Glomerular visceral epithelial cell (primary cell): ENCODE measurements around the gene AK1.
"Not testable (repeated sequence)": the region's sequence is repeated elsewhere in the genome, so short reads cannot be mapped to it uniquely, and the experiment has no call there.

Experiments
- DNase-seq: peaks from one replicate; pipeline ENCODE4 v3.0.0-alpha.2; 2016; ENCODE audit errors: extremely low spot score

AK1 gene

DNA sequence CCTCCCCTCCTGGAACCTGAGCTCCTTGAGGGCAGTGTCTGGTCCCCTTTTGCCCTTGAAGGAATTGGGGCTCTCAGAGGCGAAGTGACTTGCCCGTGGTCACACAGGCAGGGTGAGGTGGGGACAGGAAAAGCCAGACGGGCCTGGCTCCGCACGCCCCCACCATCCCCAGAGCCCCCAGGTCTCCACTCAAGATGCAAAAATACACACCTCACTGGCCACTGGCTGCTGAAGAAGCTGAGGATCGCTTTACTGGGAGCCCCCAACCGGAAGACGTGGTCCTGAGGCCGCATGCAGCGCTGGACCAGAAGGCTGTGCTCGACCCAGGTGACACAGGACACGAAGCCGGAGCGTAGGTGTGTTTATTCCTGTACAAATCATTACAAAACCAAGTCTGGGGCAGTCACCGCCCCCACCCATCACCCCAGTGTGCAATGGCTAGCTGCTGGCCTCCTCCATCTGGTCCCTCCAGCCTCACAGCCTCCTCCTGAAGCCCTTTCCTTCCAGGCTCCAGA lies 7.6 kb upstream of the AK1 start:
- no peak for DNase-seq

DNA sequence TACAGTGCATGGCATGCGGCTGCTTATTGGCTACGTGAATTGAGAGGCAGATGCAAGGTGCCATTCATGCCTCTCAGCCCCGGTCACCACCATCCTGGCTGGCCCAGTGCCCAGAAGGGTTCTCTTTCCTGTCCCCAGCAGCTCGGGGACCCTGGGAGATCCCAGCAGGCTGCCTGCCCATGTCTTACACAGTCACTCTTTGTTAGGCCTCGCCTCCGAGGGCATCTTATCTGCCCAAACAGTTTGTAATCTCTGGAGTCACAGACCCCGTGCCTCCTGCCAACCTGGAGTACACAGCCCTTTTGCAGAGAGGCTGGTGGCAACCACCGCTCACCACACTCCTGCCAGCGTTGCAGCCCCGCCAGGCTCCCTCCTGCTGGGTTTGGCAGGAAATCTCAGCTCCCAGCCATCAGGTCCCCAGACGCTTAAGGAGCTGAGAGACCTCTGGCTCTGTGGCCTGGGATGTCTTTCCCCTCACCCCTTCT lies 7.0 kb upstream of the AK1 start:
- no peak for DNase-seq

GRCh38 chr9:127883959-127884358 lies 6.5 kb upstream of the AK1 start:
- no peak for DNase-seq

DNA sequence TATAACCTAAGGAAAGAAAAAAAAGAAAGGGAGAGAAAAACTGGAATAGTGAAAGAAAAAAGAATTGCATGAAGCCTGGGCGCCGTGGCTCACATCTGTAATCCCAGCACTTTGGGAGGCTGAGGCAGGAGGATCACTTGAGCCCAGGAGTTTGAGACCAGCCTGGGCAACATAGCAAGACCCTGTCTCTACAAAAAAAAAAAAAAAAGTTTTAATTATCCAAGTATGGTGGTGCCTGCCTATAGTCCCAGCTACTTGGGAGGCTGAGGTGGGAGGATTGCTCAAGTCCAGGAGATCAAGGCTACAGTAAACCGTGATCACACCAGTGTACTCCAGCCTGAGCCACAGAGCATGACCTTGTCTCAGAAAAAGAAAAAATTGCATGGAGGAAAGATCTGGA lies 4.2 kb upstream of the AK1 start:
- not testable (repeated sequence) for DNase-seq

DNA sequence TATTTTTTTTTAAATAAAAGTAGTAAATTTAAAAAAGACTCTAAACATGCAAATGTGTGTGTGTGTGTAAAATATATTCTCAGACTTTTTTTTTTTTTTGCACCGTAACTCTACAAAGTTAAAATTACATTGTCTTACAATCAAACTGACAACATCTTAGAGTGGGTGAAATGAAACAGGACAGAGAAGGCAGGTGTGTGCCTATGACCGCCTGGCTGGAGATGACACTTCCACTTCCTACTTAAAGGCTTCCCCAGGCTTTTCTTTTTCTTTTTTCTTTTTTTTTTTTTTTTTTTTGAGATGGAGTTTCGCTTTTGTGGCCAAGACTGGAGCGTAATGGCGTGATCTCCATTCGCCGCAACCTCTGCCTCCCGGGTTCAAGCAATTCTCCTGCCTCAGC lies 2.7 kb upstream of the AK1 start:
- no peak for DNase-seq

- DNase-seq, result no peak
These were observed 1.3 kb upstream of the AK1 start for GRCh38 chr9:127878652-127879390.

GRCh38 chr9:127878001-127878651 lies 651 bp upstream of the AK1 start:
- no peak for DNase-seq

DNA sequence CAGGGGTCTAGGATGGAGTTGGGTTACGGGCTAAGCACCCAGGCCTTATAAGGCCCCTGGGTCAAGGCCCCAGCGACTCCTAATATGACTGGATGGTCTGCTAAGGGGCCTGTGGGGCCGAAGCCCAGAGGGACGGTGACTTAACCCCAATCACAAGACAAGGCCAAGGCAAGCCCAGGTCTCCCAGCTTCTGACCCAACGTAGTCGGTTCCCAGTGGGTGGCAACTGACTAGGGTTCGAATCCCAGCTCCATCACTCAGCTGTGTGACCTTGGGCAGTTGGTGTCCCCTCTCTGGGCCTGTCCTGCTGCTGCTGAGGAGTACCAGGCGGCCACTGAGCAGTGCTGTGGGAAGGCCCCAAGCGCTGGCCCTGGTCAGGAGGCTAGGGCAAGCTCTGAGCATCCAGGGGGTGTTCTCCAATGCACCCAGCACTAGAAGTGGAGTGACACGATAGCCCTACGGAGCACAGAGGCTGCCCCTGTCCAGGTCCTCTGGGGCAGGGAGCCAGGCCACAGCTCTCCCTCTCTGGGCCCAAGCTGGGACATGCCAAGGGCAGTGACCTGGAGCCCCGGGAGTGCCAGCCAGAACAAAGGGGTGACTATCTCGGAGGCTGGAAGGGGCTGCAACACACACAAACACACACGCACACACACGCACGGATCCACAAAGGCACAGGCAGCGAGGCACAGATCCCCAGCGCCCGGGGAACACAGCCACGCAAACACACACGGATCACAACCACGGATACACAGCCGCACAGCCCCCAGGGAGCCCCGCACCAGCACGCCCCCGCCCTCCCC lies 512 bp downstream of the AK1 start:
- DNase-seq, result no peak

DNA sequence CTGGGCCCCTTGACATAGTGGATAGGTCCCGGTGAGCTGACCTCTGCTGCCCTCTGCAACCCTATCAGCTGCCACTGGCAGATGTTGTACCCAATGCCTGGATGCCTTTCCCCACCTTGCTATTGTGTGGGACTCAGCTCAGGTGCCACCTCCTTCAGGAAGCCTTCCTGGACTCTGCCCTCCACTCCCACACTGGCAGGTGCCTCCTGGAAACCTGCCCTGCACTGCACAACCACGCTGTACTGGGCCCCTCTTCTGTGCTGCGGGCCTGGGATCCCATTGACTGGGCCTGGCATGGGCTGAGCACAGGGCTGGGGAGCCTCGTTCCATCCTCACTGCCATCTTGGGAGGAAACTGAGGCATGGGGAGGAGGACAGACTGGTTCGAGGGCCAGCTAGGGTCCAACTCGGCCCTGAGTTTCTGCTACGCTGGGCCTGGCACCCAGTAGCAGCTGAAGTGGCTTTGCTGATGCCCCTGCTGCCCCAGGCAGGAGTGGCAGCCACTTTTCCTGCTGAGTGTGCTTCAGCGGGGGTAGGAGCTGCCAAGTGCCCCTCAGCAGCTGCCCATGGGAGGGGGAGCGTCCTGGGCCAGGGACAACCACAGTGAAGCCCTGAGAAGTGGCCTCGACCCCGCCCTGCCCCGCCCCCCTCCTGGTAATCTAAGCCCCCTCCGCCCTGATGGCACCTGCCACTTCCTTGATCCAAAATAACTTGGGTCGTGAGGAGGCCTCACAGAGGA lies 1.3 kb downstream of the AK1 start:
- no peak for DNase-seq

- no peak for DNase-seq
These were observed 2.0 kb downstream of the AK1 start for GRCh38 chr9:127875306-127875966.

DNA sequence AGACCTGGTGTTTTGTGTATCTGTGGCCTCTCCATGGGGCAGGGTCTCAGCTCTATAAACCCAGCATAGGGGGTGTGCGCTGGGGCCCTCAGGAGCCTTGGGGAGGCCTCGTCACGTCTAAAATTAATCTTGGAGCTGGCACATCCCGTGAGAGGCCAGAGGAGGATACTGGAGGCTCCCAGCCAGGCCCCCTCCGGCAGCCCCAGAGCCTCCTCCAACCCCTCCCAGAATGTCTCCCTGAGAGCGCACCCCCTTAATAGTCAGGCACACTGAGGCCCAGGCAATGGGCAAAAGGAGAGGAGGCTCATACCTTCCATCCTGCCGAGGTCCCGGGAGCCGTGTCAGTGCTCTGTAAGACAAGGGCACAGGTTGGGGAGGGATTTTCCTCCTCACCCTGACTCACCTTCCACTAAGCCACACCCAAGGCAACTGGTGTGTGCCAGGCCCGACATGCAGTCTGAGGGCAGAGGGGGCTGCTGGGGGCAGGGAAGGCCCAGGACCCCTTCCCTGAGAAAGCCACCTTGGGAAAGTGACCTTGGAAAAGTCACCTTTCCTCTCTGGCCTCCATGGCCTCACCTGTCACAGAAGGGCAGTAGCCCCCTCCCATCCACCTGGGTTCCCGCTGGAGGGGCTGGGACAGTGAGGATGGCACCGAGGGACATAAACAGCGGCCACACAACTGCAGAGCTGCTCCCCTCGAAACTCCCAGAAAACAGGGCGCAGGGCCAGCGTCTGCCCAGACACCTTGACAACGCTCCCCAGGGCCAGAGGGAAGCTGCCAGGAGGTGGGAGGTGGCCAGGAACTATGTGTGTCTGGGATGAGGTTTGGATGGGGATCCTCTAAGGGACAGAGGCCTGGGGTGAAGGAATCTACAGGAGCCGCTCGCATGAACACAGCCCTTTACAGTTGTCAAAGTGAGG lies 2.9 kb downstream of the AK1 start:
- DNase-seq, result no peak

DNA sequence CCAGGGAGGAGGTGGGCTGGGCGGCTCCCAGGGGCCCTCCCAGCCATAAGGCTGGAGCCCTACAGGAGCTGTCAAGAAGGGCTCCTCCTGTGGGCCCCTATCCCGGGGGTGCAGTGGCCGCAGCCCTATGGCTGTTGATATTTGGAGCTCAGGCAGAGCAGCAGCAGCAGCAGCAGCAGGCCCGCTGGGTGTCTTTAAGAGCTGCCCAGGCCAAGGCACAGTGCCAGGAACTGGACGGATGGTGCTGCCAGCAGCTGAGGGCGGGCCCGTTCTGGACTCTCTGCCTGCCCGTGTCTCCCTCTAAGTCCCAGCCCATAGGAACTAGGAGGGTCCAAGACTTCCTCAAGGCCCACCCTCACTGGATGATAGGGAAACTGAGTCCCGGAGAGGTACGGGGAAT lies 3.6 kb downstream of the AK1 start:
- DNase-seq, result no peak

DNA sequence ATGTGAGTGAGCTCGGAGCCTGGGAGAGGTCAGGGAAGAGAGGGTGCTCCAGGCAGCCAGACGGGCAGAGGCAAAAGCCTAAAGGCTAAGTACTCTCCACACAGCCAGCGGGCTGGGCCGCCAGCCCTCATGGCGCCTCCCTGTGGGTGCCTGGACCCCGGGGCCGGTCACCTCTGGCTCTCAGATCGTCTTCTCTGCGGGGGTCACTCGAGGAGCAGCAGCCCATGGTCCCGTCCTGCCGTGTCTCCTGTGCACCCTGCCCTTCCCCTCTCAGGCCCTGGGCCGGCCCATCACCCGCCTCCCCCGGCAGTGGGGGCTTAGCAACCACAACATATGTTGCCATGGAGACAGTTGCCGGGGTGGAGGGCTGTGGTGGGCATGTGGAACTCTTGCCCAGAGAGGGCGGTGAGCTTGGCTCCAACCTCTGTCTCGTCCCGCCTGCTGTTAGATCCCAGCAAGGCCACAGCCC lies 4.2 kb downstream of the AK1 start:
- no peak for DNase-seq

DNA sequence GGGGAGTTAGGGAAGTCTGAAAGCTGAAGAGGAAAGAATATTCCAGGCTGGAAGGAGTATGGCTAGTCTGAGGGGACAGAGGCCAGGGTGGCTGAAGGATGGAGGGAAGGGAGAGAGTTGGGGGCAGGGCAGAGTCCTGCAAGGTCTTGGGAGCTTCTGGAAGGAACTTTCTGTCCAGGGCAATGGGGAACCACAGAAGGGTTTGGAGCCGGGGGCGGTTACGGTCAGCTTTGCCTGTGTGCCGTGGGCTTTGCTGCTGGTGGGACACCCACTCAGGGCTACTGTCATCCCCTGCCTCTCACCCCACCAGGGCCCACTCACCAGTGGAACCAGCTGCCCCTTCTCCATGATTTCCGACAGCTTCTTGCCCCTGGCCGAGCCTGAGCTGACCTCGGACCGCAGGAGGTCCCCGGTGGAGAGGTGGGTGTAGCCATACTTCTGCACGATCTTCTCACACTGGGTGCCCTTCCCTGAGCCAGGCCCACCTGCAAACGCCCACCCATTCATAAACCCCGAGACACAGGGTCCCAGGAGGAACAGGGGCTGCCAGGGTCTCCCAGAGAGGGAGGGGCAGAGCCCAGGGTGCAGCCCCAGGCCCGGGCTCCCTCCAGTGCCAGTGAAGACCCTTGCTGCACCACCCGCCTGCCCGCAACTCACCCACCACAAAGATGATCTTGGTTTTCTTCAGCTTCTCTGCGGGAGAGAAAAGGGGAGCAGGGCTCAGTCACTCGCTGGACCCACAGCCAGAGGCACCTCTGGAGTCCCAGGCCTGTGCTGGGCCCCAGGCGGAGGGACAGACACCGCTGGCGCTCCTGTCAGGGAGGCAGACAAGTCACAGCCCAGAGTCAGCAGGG lies 4.9 kb downstream of the AK1 start:
- no peak for DNase-seq

DNA sequence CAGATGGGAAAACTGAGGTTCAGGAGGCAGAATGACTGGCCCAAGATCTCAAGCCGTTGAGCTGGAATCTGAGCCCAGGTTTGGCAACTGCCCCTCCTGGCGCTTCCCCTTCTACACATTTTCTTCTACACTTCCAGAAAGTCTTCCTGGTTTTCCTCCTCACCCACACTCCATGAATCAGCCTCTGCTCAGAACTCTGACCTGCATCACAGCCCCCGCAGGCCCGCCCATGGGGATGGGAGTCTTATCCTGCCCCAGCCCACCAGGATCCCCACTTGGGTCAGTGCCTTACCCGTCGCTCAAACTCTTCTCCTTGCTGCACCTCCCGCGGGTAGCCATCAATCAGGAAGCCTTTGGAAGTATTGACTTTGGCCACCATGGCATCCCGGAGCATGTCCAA lies 5.9 kb downstream of the AK1 start:
- DNase-seq, result no peak

- DNase-seq, result no peak
These were observed 6.6 kb downstream of the AK1 start for GRCh38 chr9:127870887-127871286.

DNA sequence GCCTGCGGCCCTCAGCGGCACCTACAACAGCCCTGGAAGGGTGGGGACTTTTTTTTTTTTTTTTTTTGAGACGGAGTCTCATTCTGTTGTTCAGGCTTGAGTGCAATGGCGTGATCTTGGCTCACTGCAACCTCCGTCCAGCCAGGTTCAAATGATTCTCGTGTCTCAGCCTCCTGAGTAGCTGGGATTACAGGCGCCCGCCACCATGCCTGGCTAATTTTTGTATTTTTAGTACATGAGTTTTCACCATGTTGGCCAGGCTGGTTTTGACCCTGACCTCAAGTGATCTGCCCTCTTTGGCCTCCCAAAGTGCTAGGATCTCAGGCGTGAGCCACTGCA lies 7.4 kb downstream of the AK1 start:
- not testable (repeated sequence) for DNase-seq

GRCh38 chr9:127869310-127870152 lies 7.9 kb downstream of the AK1 start:
- DNase-seq, result peak; percentile 87
